ENCODE data around the gene MTHFD1L. TPM values are rescaled to one million over a fixed set of nuclear protein-coding genes. Genes with fewer than 3 reads are reported as not detected.
"Not testable (repeated sequence)": the region's sequence is repeated elsewhere in the genome, so short reads cannot be mapped to it uniquely, and the experiment has no call there.

MTHFD1L gene
- total and polyA plus RNA-seq, 9 of the 15 experiments (the other 6 are each of a cell fraction or from before 2014, with no cell fraction given), result 20.9 to 128 (median 61.0) TPM

- TF ChIP-seq EZH2 (IDR thresholded peaks at IDR 0.05; ENCODE audit: borderline replicate concordance, low read depth, low read length) (peak; percentile 83; the same call in 1 of the 2 replicates), SRSF9 (IDR thresholded peaks at IDR 0.05; ENCODE audit: borderline replicate concordance, low read depth, low read length) (no peak), CREBBP (IDR thresholded peaks at IDR 0.05; ENCODE audit: low read depth, low read length) (no peak), ZNF507 (tag; conservative IDR thresholded peaks at IDR 0.05) (no peak), ZNF512 (tag; IDR thresholded peaks at IDR 0.05) (peak; percentile 77), ZNF778 (CRISPR knock-in tag; IDR thresholded peaks at IDR 0.05) (no peak), ASH1L (IDR thresholded peaks at IDR 0.05; ENCODE audit: borderline replicate concordance, low read depth, partially characterized antibody) (no peak), RNF2 (IDR thresholded peaks at IDR 0.05) (0 out of 2 replicates have a peak, but pooled peaks have one; percentile 4), ZFP36 (IDR thresholded peaks at IDR 0.05; ENCODE audit: low read depth, low read length, partially characterized antibody) (no peak)
These were observed 38.7 kb upstream of the MTHFD1L start (continued) for GRCh38 chr6:150826788-150827187.

GRCh38 chr6:150828107-150828506 is 37.4 kb upstream of the MTHFD1L start:
- peaks cover 52 to 54% of the 10 kb centered on the region in 2 experiments for H3K27me3 ChIP-seq (ENCODE audit: control insufficient read depth in 2 of 2, insufficient read depth in 2 of 2, low read length in 2 of 2)
- peak; percentile 84 for ATAC-seq
- ChIA-PET POLR2A (interaction anchor here (0.9 kb wide), 1 partner anchor 10 kb away, joined by 3 read pairs; no protein-coding TSS in a partner anchor), CTCF (ENCODE audit: low intra/inter-chr PET ratio) (interaction anchor here (0.7 kb wide), 1 partner anchor 153 kb away, joined by 3 read pairs; no protein-coding TSS in a partner anchor)
- H4K20me1 ChIP-seq (replicated peaks; ENCODE audit: control insufficient read depth, insufficient read depth, low read length); H3K9me1 ChIP-seq (ENCODE audit: control insufficient read depth, insufficient read depth, low read length); in situ Hi-C loops (cut with MboI); H3K9ac ChIP-seq (ENCODE audit: insufficient read depth in 1 of 2, low read depth in 2 of 2, low read length in 2 of 2); H3K4me3 ChIP-seq; H3K4me2 ChIP-seq (ENCODE audit: insufficient read depth, low read length); H3K9me3 ChIP-seq (replicated peaks; ENCODE audit: control insufficient read depth, insufficient read depth, low read depth, low read length); H3K4me1 ChIP-seq (replicated peaks in 1 of 2; ENCODE audit: control insufficient read depth in 2 of 2, insufficient read depth in 2 of 2, low read length in 2 of 2); H2AFZ ChIP-seq (ENCODE audit: low read depth, low read length); H3K79me2 ChIP-seq (ENCODE audit: control insufficient read depth, insufficient read depth, low read length); H3K27ac ChIP-seq (ENCODE audit: extremely low read depth, low read depth, low read length); H3K36me3 ChIP-seq (ENCODE audit: control insufficient read depth, insufficient read depth, low read length); BruUV-seq (replicated peaks): not testable (repeated sequence)
- peak in 1 of 4 experiments; percentile 62 for DNase-seq (ENCODE audit: extremely low read depth in 1 of 4, low spot score in 3 of 4)
- intact Hi-C loops (cut with micrococcal nuclease), result loop anchor here (5.0 to 10.0 kb wide), 2 partner anchors 39 to 177 kb away; partner anchors contain the start of gene MTHFD1L
- FAIRE-seq, result peak; percentile 62
- 3% methylated on average over 9 of the region's 9 CpGs for WGBS (ENCODE audit: insufficient coverage, low coverage, missing lambda C conversion rate)
- TF ChIP-seq CXXC5 (CRISPR knock-in tag; IDR thresholded peaks at IDR 0.05) (0 out of 2 replicates have a peak, but pooled peaks have one; percentile 34), CTCF (IDR thresholded peaks at IDR 0.05 in 2 of 3, conservative IDR thresholded peaks at IDR 0.05 in 1 of 3; ENCODE audit: insufficient read depth in 2 of 3, low read depth in 1 of 3, low read length in 3 of 3) (peak; percentile 47 to 68 (median 57)), RAD21 (CRISPR knock-in tag; conservative IDR thresholded peaks at IDR 0.05 in 1 of 2, IDR thresholded peaks at IDR 0.05 in 1 of 2) (peak; percentile 49 to 86; a peak in 3 of 4 replicates)

Measured in K562 (cell line).